Tibial nerve (tissue), 3 donors: ENCODE results near the gene ZNF790.
A peak's percentile ranks its signal among the peaks of the same experiment; 100 is the strongest.

Source experiments
- CTCF ChIP-seq, 5 experiments: fragments of 200-600 bp in 3 of 5; fragments of 450-650 bp in 2 of 5; sonication (generic) in 3 of 5; IDR thresholded peaks; one replicate each; pipeline ENCODE4 v1.5.1; 2016 to 2019; ENCODE audit warnings: antibody characterized with exemption in 5 of 5, mild to moderate bottlenecking in 3 of 5, moderate library complexity in 2 of 5
- POLR2A ChIP-seq, 2 donors: fragments of 450-650 bp; IDR thresholded peaks; one replicate each; pipeline ENCODE4 v1.6.1; 2017; ENCODE audit warnings: antibody characterized with exemption in 2 of 2, mild to moderate bottlenecking in 2 of 2, moderate library complexity in 2 of 2

GRCh38 chr19:36849701-36850558 is 11.7 kb upstream of the ZNF790 start:
- no peak for TF ChIP-seq CTCF (IDR thresholded peaks at IDR 0.05)
- peak in 1 of 2 donors; percentile 11 for TF ChIP-seq POLR2A (IDR thresholded peaks at IDR 0.05)
